ENCODE measurements around the gene PDF. TPM values are rescaled to one million over a fixed set of nuclear protein-coding genes. Genes with fewer than 3 reads are reported as not detected.

Gene PDF
- total RNA-seq, 1 donor from 2014 or later: 32.3 TPM

DNA sequence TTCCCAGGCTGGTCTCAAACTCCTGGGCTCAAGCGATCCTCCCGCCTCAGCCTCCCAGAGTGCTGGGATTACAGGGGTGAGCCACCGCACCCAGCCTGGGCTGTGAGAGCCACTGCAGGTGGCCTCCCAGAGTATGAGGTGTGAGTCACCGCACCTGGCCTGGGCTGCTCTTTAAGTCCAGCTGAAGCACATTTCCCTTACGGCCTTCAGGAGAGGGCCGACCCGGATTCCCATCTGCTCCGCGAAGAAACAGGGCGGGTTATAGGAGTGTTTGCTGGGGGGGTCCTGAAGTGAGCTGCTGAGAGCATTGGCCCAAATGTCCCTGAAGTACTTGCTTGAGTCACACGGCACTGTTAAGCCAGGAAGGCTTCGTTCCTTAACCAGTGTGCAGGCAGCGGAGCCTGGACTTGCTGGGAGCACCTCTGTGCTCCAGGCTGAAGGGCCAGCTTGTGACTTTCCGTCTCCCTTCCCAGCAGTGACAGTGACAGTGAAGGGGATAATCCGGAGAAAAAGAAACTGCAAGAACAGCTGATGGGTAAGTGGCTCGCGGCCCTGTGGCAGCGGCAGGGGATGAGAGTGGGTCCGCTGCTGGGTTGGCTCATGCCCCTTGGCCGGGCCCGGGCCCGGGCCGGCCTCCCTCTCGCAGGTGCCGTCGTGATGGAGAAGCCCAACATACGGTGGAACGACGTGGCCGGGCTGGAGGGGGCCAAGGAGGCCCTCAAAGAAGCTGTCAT is 12.0 kb downstream of the PDF start:
- Histone ChIP-seq H3K27me3 (ENCODE audit: control insufficient read depth, insufficient read depth, low read length) (no peaks in the 10 kb centered on the region), H3K4me3 (ENCODE audit: low read depth, low read length) (no peak overlapping the region), H3K36me3 (ENCODE audit: control insufficient read depth, insufficient read depth, low read length) (peaks cover 15% of the 10 kb centered on the region)
- DNase-seq (ENCODE audit: low read depth): no peak
- TF ChIP-seq, protein P1, sequence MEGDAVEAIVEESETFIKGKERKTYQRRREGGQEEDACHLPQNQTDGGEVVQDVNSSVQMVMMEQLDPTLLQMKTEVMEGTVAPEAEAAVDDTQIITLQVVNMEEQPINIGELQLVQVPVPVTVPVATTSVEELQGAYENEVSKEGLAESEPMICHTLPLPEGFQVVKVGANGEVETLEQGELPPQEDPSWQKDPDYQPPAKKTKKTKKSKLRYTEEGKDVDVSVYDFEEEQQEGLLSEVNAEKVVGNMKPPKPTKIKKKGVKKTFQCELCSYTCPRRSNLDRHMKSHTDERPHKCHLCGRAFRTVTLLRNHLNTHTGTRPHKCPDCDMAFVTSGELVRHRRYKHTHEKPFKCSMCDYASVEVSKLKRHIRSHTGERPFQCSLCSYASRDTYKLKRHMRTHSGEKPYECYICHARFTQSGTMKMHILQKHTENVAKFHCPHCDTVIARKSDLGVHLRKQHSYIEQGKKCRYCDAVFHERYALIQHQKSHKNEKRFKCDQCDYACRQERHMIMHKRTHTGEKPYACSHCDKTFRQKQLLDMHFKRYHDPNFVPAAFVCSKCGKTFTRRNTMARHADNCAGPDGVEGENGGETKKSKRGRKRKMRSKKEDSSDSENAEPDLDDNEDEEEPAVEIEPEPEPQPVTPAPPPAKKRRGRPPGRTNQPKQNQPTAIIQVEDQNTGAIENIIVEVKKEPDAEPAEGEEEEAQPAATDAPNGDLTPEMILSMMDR (IDR thresholded peaks at IDR 0.05; ENCODE audit: insufficient read depth, low read length, poor library complexity, severe bottlenecking): no peak

DNA sequence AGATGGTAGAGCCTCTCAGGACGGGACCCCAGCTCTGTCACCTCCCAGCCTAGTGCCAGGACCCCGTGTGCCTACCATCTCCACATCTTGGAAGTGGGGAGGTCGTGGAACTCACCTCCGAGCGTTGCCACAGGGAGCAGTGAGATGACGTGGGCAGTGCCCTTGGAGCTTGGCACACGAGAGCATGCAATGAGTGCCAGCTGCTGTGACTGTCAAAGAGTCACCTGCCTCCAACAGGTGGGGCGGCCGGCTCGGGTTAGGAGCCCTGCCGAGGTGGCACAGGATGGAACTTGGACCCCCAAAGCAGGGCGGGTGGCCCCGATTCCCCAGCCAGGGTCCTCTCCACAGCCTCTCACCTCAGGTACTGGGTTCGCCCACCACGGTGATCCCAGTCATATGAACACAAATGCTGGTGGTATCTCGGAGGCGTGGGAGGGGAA is 13.8 kb downstream of the PDF start:
- Histone ChIP-seq H3K36me3 (ENCODE audit: control insufficient read depth, insufficient read depth, low read length) (peaks cover 9% of the 10 kb centered on the region), H3K27me3 (ENCODE audit: control insufficient read depth, insufficient read depth, low read length) (no peaks in the 10 kb centered on the region), H3K4me3 (ENCODE audit: low read depth, low read length) (no peak overlapping the region)
- no peak for DNase-seq (ENCODE audit: low read depth)
- TF ChIP-seq, protein P1 (IDR thresholded peaks at IDR 0.05; ENCODE audit: insufficient read depth, low read length, poor library complexity, severe bottlenecking): no peak

- TF ChIP-seq, protein P1 (IDR thresholded peaks at IDR 0.05; ENCODE audit: insufficient read depth, low read length, poor library complexity, severe bottlenecking): no peak
- no peak for DNase-seq (ENCODE audit: low read depth)
- H3K4me3 ChIP-seq (ENCODE audit: low read depth, low read length): no peak overlapping the region
- H3K27me3 ChIP-seq (ENCODE audit: control insufficient read depth, insufficient read depth, low read length): no peaks in the 10 kb centered on the region
- peaks cover 7% of the 10 kb centered on the region for H3K36me3 ChIP-seq (ENCODE audit: control insufficient read depth, insufficient read depth, low read length)
Observed at GRCh38 chr16:69315486-69316311, 14.7 kb downstream of the PDF start.

DNA sequence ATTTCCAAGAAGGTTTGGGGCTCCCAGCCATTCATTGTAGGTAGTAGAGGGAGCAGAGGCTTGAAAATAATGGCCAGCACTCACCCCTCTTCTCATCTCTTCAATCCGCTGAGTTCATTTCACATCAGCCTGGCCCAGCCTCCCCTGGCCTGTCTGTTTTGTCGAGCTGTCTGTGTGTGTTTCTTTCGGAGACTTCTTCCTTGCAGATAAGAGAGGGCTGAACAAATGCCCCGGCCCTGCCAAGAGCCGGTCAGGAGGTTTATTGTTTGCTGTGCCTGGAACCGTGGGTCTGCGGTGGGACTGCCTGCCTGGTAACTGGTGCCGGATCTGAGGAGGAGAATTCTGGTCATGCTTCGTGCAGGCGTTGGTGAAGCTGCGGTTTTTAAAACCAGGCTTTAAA is 15.9 kb downstream of the PDF start:
- no peak for DNase-seq (ENCODE audit: low read depth)
- TF ChIP-seq, protein P1 (IDR thresholded peaks at IDR 0.05; ENCODE audit: insufficient read depth, low read length, poor library complexity, severe bottlenecking): no peak
- Histone ChIP-seq H3K4me3 (ENCODE audit: low read depth, low read length) (no peak overlapping the region), H3K36me3 (ENCODE audit: control insufficient read depth, insufficient read depth, low read length) (peaks cover 5% of the 10 kb centered on the region), H3K27me3 (ENCODE audit: control insufficient read depth, insufficient read depth, low read length) (no peaks in the 10 kb centered on the region)

GRCh38 chr16:69313469-69313868 is 16.9 kb downstream of the PDF start:
- peaks cover 5% of the 10 kb centered on the region for H3K36me3 ChIP-seq (ENCODE audit: control insufficient read depth, insufficient read depth, low read length)
- TF ChIP-seq, protein P1 (IDR thresholded peaks at IDR 0.05; ENCODE audit: insufficient read depth, low read length, poor library complexity, severe bottlenecking): no peak

More at GRCh38 chr16:69313469-69313868, 16.9 kb downstream of the PDF start:
- Histone ChIP-seq H3K27me3 (ENCODE audit: control insufficient read depth, insufficient read depth, low read length) (no peaks in the 10 kb centered on the region), H3K4me3 (ENCODE audit: low read depth, low read length) (no peak overlapping the region)
- DNase-seq (ENCODE audit: low read depth): no peak

Measured in kidney epithelial cell (primary cell).